Fibroblast of the conjunctiva (primary cell): ENCODE results near the gene SF1.

Experiments
- DNase-seq: peaks from one replicate; pipeline ENCODE4 v3.0.0-alpha.2; 2010; ENCODE audit warnings: low read depth

SF1 gene

GRCh38 chr11:64759722-64760719 is 18.3 kb downstream of the SF1 start, which contains the start of gene PYGM:
Gene PYGM, minus strand, starts transcription at chr11:64759974. Its CDS starts 76 bp downstream, at chr11:64759898.
- peak; percentile 70 for DNase-seq

- DNase-seq: no peak
Measured at GRCh38 chr11:64759131-64759721, 19.1 kb downstream of the SF1 start.

GRCh38 chr11:64758330-64759079 is 19.8 kb downstream of the SF1 start:
- DNase-seq: no peak

GRCh38 chr11:64757549-64758329 is 20.6 kb downstream of the SF1 start:
- DNase-seq: no peak

- DNase-seq: no peak
Measured at GRCh38 chr11:64755681-64756361, 22.5 kb downstream of the SF1 start.

- no peak for DNase-seq
Measured at GRCh38 chr11:64754919-64755662, 23.3 kb downstream of the SF1 start.

- no peak for DNase-seq
Measured at GRCh38 chr11:64754124-64754918, 24.0 kb downstream of the SF1 start.

- no peak for DNase-seq
Measured at GRCh38 chr11:64753380-64754123, 24.8 kb downstream of the SF1 start.

GRCh38 chr11:64753019-64753379 is 25.3 kb downstream of the SF1 start:
- no peak for DNase-seq

- DNase-seq: no peak
Measured at GRCh38 chr11:64752175-64752970, 26.0 kb downstream of the SF1 start.

- no peak for DNase-seq
Measured at GRCh38 chr11:64751580-64751979, 26.8 kb downstream of the SF1 start.

- no peak for DNase-seq
Measured at GRCh38 chr11:64751136-64751535, 27.2 kb downstream of the SF1 start.

GRCh38 chr11:64750361-64751054 is 27.8 kb downstream of the SF1 start:
- no peak for DNase-seq

- DNase-seq: no peak
Measured at GRCh38 chr11:64747961-64748665, 30.2 kb downstream of the SF1 start.

GRCh38 chr11:64746486-64746885 is 31.9 kb downstream of the SF1 start:
- no peak for DNase-seq

GRCh38 chr11:64745521-64746328 is 32.6 kb downstream of the SF1 start:
- DNase-seq: no peak
